NB4 (cell line): ENCODE measurements around the gene MS4A15.

Experiments
- MYC ChIP-seq: IDR thresholded peaks from 2 replicates; pipeline ENCODE4 v1.6.1; 2011; ENCODE audit warnings: low read depth, low read length
- POLR2A ChIP-seq: IDR thresholded peaks from 2 replicates; pipeline ENCODE4 v1.6.1; 2011; ENCODE audit warnings: mild to moderate bottlenecking; ENCODE audit not compliant: insufficient read length; ENCODE audit errors: extremely low read depth
- TF ChIP-seq, protein P1 (sequence below): IDR thresholded peaks from one replicate; pipeline ENCODE4 v1.5.1; 2012; ENCODE audit warnings: low read depth, low read length
- TF ChIP-seq, protein P2 (sequence below): IDR thresholded peaks from 2 replicates; pipeline ENCODE4 v1.6.1; 2011; ENCODE audit warnings: low read depth, low read length

DNA sequence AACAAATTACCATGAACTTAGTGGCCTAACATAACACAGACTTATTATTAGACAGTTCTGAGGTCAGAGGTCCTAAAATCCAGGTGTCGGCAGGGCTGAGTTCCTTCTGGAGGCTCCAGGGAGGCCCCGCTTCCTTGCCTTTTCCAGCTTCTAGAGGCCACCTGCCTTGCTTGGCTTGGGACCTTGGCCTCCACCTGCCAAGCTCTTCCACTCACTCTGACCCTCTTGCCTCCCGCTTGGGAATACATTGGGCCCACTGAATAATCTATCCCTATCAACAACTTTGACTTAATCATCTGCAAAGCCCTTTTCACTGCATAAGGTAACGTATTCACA, 25.3 kb downstream of the MS4A15 start:
- TF ChIP-seq, protein P1, sequence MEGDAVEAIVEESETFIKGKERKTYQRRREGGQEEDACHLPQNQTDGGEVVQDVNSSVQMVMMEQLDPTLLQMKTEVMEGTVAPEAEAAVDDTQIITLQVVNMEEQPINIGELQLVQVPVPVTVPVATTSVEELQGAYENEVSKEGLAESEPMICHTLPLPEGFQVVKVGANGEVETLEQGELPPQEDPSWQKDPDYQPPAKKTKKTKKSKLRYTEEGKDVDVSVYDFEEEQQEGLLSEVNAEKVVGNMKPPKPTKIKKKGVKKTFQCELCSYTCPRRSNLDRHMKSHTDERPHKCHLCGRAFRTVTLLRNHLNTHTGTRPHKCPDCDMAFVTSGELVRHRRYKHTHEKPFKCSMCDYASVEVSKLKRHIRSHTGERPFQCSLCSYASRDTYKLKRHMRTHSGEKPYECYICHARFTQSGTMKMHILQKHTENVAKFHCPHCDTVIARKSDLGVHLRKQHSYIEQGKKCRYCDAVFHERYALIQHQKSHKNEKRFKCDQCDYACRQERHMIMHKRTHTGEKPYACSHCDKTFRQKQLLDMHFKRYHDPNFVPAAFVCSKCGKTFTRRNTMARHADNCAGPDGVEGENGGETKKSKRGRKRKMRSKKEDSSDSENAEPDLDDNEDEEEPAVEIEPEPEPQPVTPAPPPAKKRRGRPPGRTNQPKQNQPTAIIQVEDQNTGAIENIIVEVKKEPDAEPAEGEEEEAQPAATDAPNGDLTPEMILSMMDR, result no peak
- TF ChIP-seq, protein P2, sequence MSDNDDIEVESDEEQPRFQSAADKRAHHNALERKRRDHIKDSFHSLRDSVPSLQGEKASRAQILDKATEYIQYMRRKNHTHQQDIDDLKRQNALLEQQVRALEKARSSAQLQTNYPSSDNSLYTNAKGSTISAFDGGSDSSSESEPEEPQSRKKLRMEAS, result no peak
- TF ChIP-seq POLR2A, result no peak
- no peak for TF ChIP-seq MYC
